ENCODE measurements around the gene ATP6V0E1. TPM values are rescaled to one million over a fixed set of nuclear protein-coding genes. Genes with fewer than 3 reads are reported as not detected.

The ATP6V0E1 gene
- total and polyA plus RNA-seq, 2 donors (not counting 3 experiments of a cell fraction or from before 2014, with no cell fraction given) = 217 to 278 TPM

- no peak for FAIRE-seq
- H3K4me3 ChIP-seq (replicated peaks in 1 of 3; ENCODE audit: insufficient read depth in 1 of 3, low read depth in 1 of 3, low read length in 3 of 3) = no peak overlapping the region
- H3K9me1 ChIP-seq (replicated peaks; ENCODE audit: control insufficient read depth, extremely low read depth, insufficient read depth, low read length) = no peaks in the 10 kb centered on the region
- BruUV-seq (replicated peaks) = no TSS peak
- H3K4me1 ChIP-seq (ENCODE audit: control insufficient read depth, extremely low read depth, insufficient read depth, low read length) = peaks cover 2% of the 10 kb centered on the region
- ChIA-PET POLR2A (interaction anchor here (1.0 kb wide), 1 partner anchor 27 kb away, joined by 3 read pairs; no protein-coding TSS in a partner anchor), CTCF (interaction anchor here (0.6 to 2.4 kb wide), 39 partner anchors 8 to 321 kb away, joined by 3 to 19 read pairs (median 4); partner anchors contain the start of gene ATP6V0E1)
- no peak overlapping the region for H3K9ac ChIP-seq (replicated peaks; ENCODE audit: extremely low read depth, insufficient read depth, low read length)
- H3K79me2 ChIP-seq (ENCODE audit: control insufficient read depth, insufficient read depth, low read length) = peaks cover 56% of the 10 kb centered on the region
- no peaks in the 10 kb centered on the region for H3K36me3 ChIP-seq (ENCODE audit: control insufficient read depth in 2 of 2, extremely low read depth in 1 of 2, insufficient read depth in 2 of 2, low read length in 2 of 2)
- DNase-seq (ENCODE audit: low read depth, low spot score) = peak; percentile 75
- intact Hi-C loops (cut with micrococcal nuclease) = loop anchor here (1.0 kb wide), 4 partner anchors 46 to 273 kb away; partner anchors contain the start of gene BNIP1
- H2AFZ ChIP-seq (ENCODE audit: low read depth, low read length) = no peak overlapping the region
- H3K27me3 ChIP-seq (ENCODE audit: control insufficient read depth in 2 of 2, insufficient read depth in 2 of 2, low read length in 2 of 2) = no peaks in the 10 kb centered on the region
- TF ChIP-seq POLR2A (IDR thresholded peaks at IDR 0.05; ENCODE audit: low read depth, low read length) (no peak), CTCF (IDR thresholded peaks at IDR 0.05; ENCODE audit: extremely low read depth in 1 of 2, insufficient read depth in 1 of 2, low read depth in 1 of 2, low read length in 2 of 2) (peak; percentile 41 to 52), EZH2 (IDR thresholded peaks at IDR 0.05; ENCODE audit: borderline replicate concordance, low read depth, low read length, severe bottlenecking) (no peak)
- no peak overlapping the region for H3K27ac ChIP-seq (ENCODE audit: insufficient read depth, low read depth, low read length)
- dilution Hi-C loops (cut with MboI; ENCODE audit: extremely low pct_ligation_motif_present, low sequenced_read_pairs) = no loop called here
- H4K20me1 ChIP-seq (replicated peaks; ENCODE audit: control insufficient read depth, extremely low read depth, insufficient read depth, low read length) = peaks cover 2% of the 10 kb centered on the region
- no peaks in the 10 kb centered on the region for H3K9me3 ChIP-seq (replicated peaks; ENCODE audit: control insufficient read depth, insufficient read depth, low read length)
- no peak overlapping the region for H3K4me2 ChIP-seq (ENCODE audit: insufficient read depth, low read length)
Measured at GRCh38 chr5:173010547-173011464, 27.2 kb downstream of the ATP6V0E1 start.

- peak; percentile 33 for DNase-seq (ENCODE audit: low read depth, low spot score)
- no TSS peak for BruUV-seq (replicated peaks)
Measured at GRCh38 chr5:173011566-173011965, 28.0 kb downstream of the ATP6V0E1 start.

More at GRCh38 chr5:173011566-173011965, 28.0 kb downstream of the ATP6V0E1 start:
- Histone ChIP-seq H2AFZ (ENCODE audit: low read depth, low read length) (no peak overlapping the region), H3K9me3 (replicated peaks; ENCODE audit: control insufficient read depth, insufficient read depth, low read length) (no peaks in the 10 kb centered on the region), H3K4me1 (ENCODE audit: control insufficient read depth, extremely low read depth, insufficient read depth, low read length) (peaks cover 10% of the 10 kb centered on the region), H3K4me2 (ENCODE audit: insufficient read depth, low read length) (no peak overlapping the region), H4K20me1 (replicated peaks; ENCODE audit: control insufficient read depth, extremely low read depth, insufficient read depth, low read length) (no peaks in the 10 kb centered on the region), H3K4me3 (replicated peaks in 1 of 3; ENCODE audit: insufficient read depth in 1 of 3, low read depth in 1 of 3, low read length in 3 of 3) (no peak overlapping the region), H3K27ac (ENCODE audit: insufficient read depth, low read depth, low read length) (no peak overlapping the region), H3K27me3 (ENCODE audit: control insufficient read depth in 2 of 2, insufficient read depth in 2 of 2, low read length in 2 of 2) (no peaks in the 10 kb centered on the region), H3K9me1 (replicated peaks; ENCODE audit: control insufficient read depth, extremely low read depth, insufficient read depth, low read length) (no peaks in the 10 kb centered on the region), H3K36me3 (ENCODE audit: control insufficient read depth in 2 of 2, extremely low read depth in 1 of 2, insufficient read depth in 2 of 2, low read length in 2 of 2) (no peaks in the 10 kb centered on the region), H3K9ac (replicated peaks; ENCODE audit: extremely low read depth, insufficient read depth, low read length) (no peak overlapping the region), H3K79me2 (ENCODE audit: control insufficient read depth, insufficient read depth, low read length) (peaks cover 55% of the 10 kb centered on the region)
- intact Hi-C loops (cut with micrococcal nuclease) (no loop called here), dilution Hi-C loops (cut with MboI; ENCODE audit: extremely low pct_ligation_motif_present, low sequenced_read_pairs) (no loop called here)
- no peak for TF ChIP-seq POLR2AphosphoS5 (IDR thresholded peaks at IDR 0.05; ENCODE audit: insufficient read depth, low read depth, low read length)
- TF ChIP-seq MAX (IDR thresholded peaks at IDR 0.05; ENCODE audit: insufficient read depth, insufficient read length) = no peak
- TF ChIP-seq POLR2A (IDR thresholded peaks at IDR 0.05; ENCODE audit: low read depth, low read length) = no peak
- no peak for TF ChIP-seq JUN (IDR thresholded peaks at IDR 0.05; ENCODE audit: borderline replicate concordance, insufficient read depth, insufficient read length, low read depth)
- TF ChIP-seq EZH2 (IDR thresholded peaks at IDR 0.05; ENCODE audit: borderline replicate concordance, low read depth, low read length, severe bottlenecking) = no peak
- no peak for TF ChIP-seq GATA2 (IDR thresholded peaks at IDR 0.05; ENCODE audit: insufficient read depth, insufficient read length, low read depth, low read length)
- TF ChIP-seq MYC (IDR thresholded peaks at IDR 0.05; ENCODE audit: low read depth, low read length) = no peak
- TF ChIP-seq FOS (IDR thresholded peaks at IDR 0.05; ENCODE audit: borderline replicate concordance, insufficient read depth, low read length) = no peak
- no peak for TF ChIP-seq CTCF (IDR thresholded peaks at IDR 0.05; ENCODE audit: extremely low read depth in 1 of 2, insufficient read depth in 1 of 2, low read depth in 1 of 2, low read length in 2 of 2)
- CTCF ChIA-PET = interaction anchor here (0.7 to 2.4 kb wide), 4 partner anchors 46 to 134 kb away, joined by 3 to 19 read pairs (median 10); no protein-coding TSS in a partner anchor
- POLR2A ChIA-PET = no interaction called here
- no peak for FAIRE-seq

Measured in endothelial cell of umbilical vein (primary cell).